ENCODE results near the gene RIPK4.

Gene RIPK4

GRCh38 chr21:41753006-41753898 is 13.6 kb downstream of the RIPK4 start:
- no peak for DNase-seq (ENCODE audit: low read depth)

GRCh38 chr21:41752231-41752681 is 14.6 kb downstream of the RIPK4 start:
- DNase-seq (ENCODE audit: low read depth) = peak; percentile 27

- no peak for DNase-seq (ENCODE audit: low read depth)
These were observed 15.2 kb downstream of the RIPK4 start for GRCh38 chr21:41751611-41752011.

GRCh38 chr21:41750532-41751151 is 16.2 kb downstream of the RIPK4 start:
- DNase-seq (ENCODE audit: low read depth) = no peak

GRCh38 chr21:41750051-41750450 is 16.8 kb downstream of the RIPK4 start:
- no peak for DNase-seq (ENCODE audit: low read depth)

GRCh38 chr21:41749286-41749685 is 17.6 kb downstream of the RIPK4 start:
- no peak for DNase-seq (ENCODE audit: low read depth)

- no peak for DNase-seq (ENCODE audit: low read depth)
These were observed 18.7 kb downstream of the RIPK4 start for GRCh38 chr21:41747943-41748738.

- no peak for DNase-seq (ENCODE audit: low read depth)
These were observed 20.2 kb downstream of the RIPK4 start for GRCh38 chr21:41746744-41747006.

- DNase-seq (ENCODE audit: low read depth) = no peak
These were observed 20.7 kb downstream of the RIPK4 start for GRCh38 chr21:41745971-41746743.

GRCh38 chr21:41745026-41745820 is 21.6 kb downstream of the RIPK4 start:
- DNase-seq (ENCODE audit: low read depth) = no peak

GRCh38 chr21:41744028-41744930 is 22.6 kb downstream of the RIPK4 start:
- no peak for DNase-seq (ENCODE audit: low read depth)

GRCh38 chr21:41743321-41744027 is 23.4 kb downstream of the RIPK4 start:
- no peak for DNase-seq (ENCODE audit: low read depth)

GRCh38 chr21:41742073-41742875 is 24.6 kb downstream of the RIPK4 start:
- no peak for DNase-seq (ENCODE audit: low read depth)

- DNase-seq (ENCODE audit: low read depth) = no peak
These were observed 25.4 kb downstream of the RIPK4 start for GRCh38 chr21:41741253-41742072.

- no peak for DNase-seq (ENCODE audit: low read depth)
These were observed 26.1 kb downstream of the RIPK4 start for GRCh38 chr21:41740604-41741252.

GRCh38 chr21:41739936-41740335 is 26.9 kb downstream of the RIPK4 start:
- no peak for DNase-seq (ENCODE audit: low read depth)

- DNase-seq (ENCODE audit: low read depth) = no peak
These were observed 27.8 kb downstream of the RIPK4 start for GRCh38 chr21:41739011-41739410.
